Thyroid gland (tissue), 4 donors: ENCODE results near the gene SLC13A3.

Source experiments
- CTCF ChIP-seq, 6 experiments: fragments of 200-600 bp in 3 of 6; fragments of 450-650 bp in 3 of 6; sonication (generic) in 3 of 6; IDR thresholded peaks; one replicate each; pipeline ENCODE4 v1.5.1; 2016 to 2019; ENCODE audit warnings: antibody characterized with exemption in 6 of 6, mild to moderate bottlenecking in 2 of 6, inconsistent platforms in 1 of 6, moderate library complexity in 1 of 6
- POLR2A ChIP-seq, 2 donors: fragments of 450-650 bp; IDR thresholded peaks; one replicate each; pipeline ENCODE4 v1.6.1; 2017; ENCODE audit warnings: antibody characterized with exemption in 2 of 2, mild to moderate bottlenecking in 2 of 2, moderate library complexity in 1 of 2

GRCh38 chr20:46629341-46629740 is 21.9 kb downstream of the SLC13A3 start:
- TF ChIP-seq CTCF (IDR thresholded peaks at IDR 0.05) (no peak), POLR2A (IDR thresholded peaks at IDR 0.05) (no peak)
